Smooth muscle cell (in vitro differentiated cells): Measurements from ENCODE around the gene KLF7. TPM values are rescaled to one million over a fixed set of nuclear protein-coding genes. Genes with fewer than 3 reads are reported as not detected.

Experiments used
- DNase-seq: peaks from one replicate; lab custom pipeline; 2025; ENCODE audit not compliant: unreplicated experiment; lab: John Stamatoyannopoulos, UW
- H2AFZ ChIP-seq: fragments of 200-600 bp; sonication (generic); 2 replicates; pipeline ENCODE4 v1.6.0; 2016; ENCODE audit warnings: antibody characterized with exemption, low read depth, mild to moderate bottlenecking
- H3F3A ChIP-seq: fragments of 200-600 bp; sonication (generic); 2 replicates; pipeline ENCODE4 v1.6.0; 2017; ENCODE audit warnings: antibody characterized with exemption, low read depth
- H3K27ac ChIP-seq: fragments of 200-600 bp; sonication (generic); 2 replicates; pipeline ENCODE4 v1.5.1; 2016; ENCODE audit warnings: low read depth, mild to moderate bottlenecking
- H3K27me3 ChIP-seq: fragments of 200-600 bp; sonication (generic); 2 replicates; pipeline ENCODE4 v1.6.1; 2016; ENCODE audit warnings: low read depth, mild to moderate bottlenecking
- H3K36me3 ChIP-seq: fragments of 200-600 bp; sonication (generic); 2 replicates; pipeline ENCODE4 v1.5.1; 2016; ENCODE audit warnings: low read depth
- H3K4me1 ChIP-seq: fragments of 200-600 bp; sonication (generic); 2 replicates; pipeline ENCODE4 v1.5.1; 2016; ENCODE audit warnings: low read depth
- H3K4me2 ChIP-seq: fragments of 200-600 bp; sonication (generic); 2 replicates; pipeline ENCODE4 v1.6.0; 2016; ENCODE audit warnings: mild to moderate bottlenecking
- H3K4me3 ChIP-seq: fragments of 200-600 bp; sonication (generic); 2 replicates; pipeline ENCODE4 v1.5.1; 2016; ENCODE audit warnings: mild to moderate bottlenecking
- H3K79me2 ChIP-seq: fragments of 200-600 bp; sonication (generic); 2 replicates; pipeline ENCODE4 v1.6.0; 2016; ENCODE audit warnings: low read depth, mild to moderate bottlenecking
- H3K9ac ChIP-seq: fragments of 200-600 bp; sonication (generic); 2 replicates; pipeline ENCODE4 v1.6.0; 2016; ENCODE audit warnings: low read depth
- H3K9me3 ChIP-seq: fragments of 200-600 bp; sonication (generic); replicated peaks from 2 replicates; pipeline ENCODE4 v1.5.1; 2016; ENCODE audit warnings: low read depth
- H4K20me1 ChIP-seq: fragments of 200-600 bp; sonication (generic); 2 replicates; pipeline ENCODE4 v1.6.0; 2016; ENCODE audit warnings: low read depth
- WGBS: methylation state at CpG from one replicate; pipeline ENCODE4 v1.1.7; 2016; ENCODE audit warnings: low lambda C conversion rate; 5-methylcytosine and 5-hydroxymethylcytosine counted together
- polyA plus RNA-seq: library from polyadenylated mRNA; unstranded; fragments of >200 nt; fragmentation: Nextera tagmentation; extraction: Ambion mirVana; gene quantifications from 2 replicates; pipeline ENCODE4 v1.2.1, GENCODE V29; 2016
- total RNA-seq: library from RNA; depleted of rRNA; stranded (reverse); fragments of >200 nt; gene quantifications from 2 replicates; pipeline ENCODE4 v1.2.3, GENCODE V29; 2014
- TF ChIP-seq, protein P1 (sequence below): fragments of 200-600 bp; sonication (generic); IDR thresholded peaks from 2 replicates; pipeline ENCODE4 v1.5.1; 2017; ENCODE audit warnings: borderline replicate concordance, mild to moderate bottlenecking, antibody characterized with exemption; ENCODE audit not compliant: insufficient read depth, poor library complexity, severe bottlenecking

The KLF7 gene
- total and polyA plus RNA-seq, 2 experiments from 2014 or later = 12.7 to 27.6 TPM

DNA sequence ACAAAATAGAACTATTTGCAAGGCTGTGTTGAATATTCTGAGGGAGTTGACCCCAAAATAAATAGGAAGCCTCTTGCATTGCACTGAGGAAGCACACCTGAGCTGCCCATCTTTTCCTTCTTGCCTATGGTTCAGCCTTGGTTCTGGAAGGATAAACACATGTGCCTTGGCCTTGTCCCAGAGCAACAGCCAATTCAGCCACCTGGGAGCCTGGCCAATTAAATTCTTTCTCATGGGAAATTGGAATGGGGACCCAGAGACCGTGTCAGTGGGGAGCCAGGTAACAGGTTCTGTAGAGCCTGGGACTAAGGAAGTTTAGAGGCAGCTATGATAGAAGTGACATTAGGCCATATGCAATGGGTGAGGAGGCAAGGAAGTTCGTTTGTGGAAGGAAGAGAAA lies 99.6 kb downstream of the KLF7 start:
- DNase-seq = no peak
- H3K27me3 ChIP-seq = no peaks in the 10 kb centered on the region
- H3K36me3 ChIP-seq = no peaks in the 10 kb centered on the region
- no peaks in the 10 kb centered on the region for H3K79me2 ChIP-seq
- no peak overlapping the region for H3K27ac ChIP-seq
- H3K4me2 ChIP-seq = no peak overlapping the region
- H2AFZ ChIP-seq = no peak overlapping the region
- H3K9me3 ChIP-seq = no peaks in the 10 kb centered on the region
- WGBS = 97% methylated on average over 2 of the region's 2 CpGs
- H3K9ac ChIP-seq = no peak overlapping the region
- no peaks in the 10 kb centered on the region for H3K4me1 ChIP-seq
- H4K20me1 ChIP-seq = no peaks in the 10 kb centered on the region
- no peak overlapping the region for H3K4me3 ChIP-seq
- peaks cover 5% of the 10 kb centered on the region for H3F3A ChIP-seq
- TF ChIP-seq, protein P1, sequence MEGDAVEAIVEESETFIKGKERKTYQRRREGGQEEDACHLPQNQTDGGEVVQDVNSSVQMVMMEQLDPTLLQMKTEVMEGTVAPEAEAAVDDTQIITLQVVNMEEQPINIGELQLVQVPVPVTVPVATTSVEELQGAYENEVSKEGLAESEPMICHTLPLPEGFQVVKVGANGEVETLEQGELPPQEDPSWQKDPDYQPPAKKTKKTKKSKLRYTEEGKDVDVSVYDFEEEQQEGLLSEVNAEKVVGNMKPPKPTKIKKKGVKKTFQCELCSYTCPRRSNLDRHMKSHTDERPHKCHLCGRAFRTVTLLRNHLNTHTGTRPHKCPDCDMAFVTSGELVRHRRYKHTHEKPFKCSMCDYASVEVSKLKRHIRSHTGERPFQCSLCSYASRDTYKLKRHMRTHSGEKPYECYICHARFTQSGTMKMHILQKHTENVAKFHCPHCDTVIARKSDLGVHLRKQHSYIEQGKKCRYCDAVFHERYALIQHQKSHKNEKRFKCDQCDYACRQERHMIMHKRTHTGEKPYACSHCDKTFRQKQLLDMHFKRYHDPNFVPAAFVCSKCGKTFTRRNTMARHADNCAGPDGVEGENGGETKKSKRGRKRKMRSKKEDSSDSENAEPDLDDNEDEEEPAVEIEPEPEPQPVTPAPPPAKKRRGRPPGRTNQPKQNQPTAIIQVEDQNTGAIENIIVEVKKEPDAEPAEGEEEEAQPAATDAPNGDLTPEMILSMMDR = no peak

DNA sequence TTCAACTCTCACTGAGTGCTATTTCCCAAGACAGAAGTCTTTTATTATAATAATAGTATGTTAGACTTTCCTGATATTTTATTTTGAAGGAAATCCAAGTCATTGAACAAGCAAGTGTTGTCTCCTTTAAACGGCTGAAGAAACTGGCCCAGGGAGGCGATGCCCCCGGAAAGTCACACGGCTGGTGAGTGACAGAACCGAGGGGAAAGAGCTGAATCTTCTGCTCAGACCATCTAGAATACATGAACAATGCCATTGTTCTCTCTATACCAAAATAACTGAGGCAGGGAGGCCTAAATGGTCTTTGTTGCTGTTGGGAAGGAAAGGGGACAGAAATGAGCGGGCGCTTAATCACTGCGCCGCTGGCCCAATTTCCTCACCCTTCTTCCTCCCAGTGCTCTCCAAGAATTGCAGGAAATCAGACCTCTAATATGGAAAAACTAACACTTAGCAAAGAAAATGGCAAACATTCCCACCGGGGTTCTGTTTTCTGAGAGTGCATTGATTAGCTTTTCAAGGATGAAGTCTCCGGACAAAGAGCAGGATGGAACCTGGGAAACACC lies 101.5 kb downstream of the KLF7 start:
- H3K4me1 ChIP-seq = no peaks in the 10 kb centered on the region
- H3K9me3 ChIP-seq = no peaks in the 10 kb centered on the region
- peaks cover 5% of the 10 kb centered on the region for H3F3A ChIP-seq

DNA sequence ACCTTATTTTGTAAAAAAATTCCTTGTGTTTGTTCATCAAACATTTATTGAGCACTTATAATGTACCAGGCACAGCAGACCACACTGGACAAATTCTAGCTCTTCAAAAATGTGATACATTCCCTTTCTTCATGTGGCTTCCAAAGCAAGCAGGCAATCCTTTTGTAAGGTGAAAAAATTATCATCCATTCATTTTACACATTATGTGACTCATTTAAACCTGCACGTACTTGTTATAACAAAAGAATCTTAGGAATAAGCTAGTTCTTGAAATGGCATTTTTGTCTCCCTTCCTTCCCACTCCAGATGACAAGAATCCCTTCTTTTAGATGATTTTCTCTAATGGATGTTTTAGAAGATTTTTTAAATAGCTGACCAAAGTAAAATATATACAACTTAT lies 104.6 kb downstream of the KLF7 start:
- WGBS = 63% methylated on average over 1 of the region's 1 CpG
- Histone ChIP-seq H4K20me1 (no peaks in the 10 kb centered on the region), H3K9me3 (no peaks in the 10 kb centered on the region), H3K4me1 (no peaks in the 10 kb centered on the region), H2AFZ (no peak overlapping the region), H3K36me3 (no peaks in the 10 kb centered on the region), H3K27me3 (no peaks in the 10 kb centered on the region), H3K79me2 (no peaks in the 10 kb centered on the region), H3K27ac (no peak overlapping the region), H3K4me3 (no peak overlapping the region), H3K4me2 (no peak overlapping the region), H3F3A (no peaks in the 10 kb centered on the region), H3K9ac (no peak overlapping the region)
- DNase-seq = no peak
- TF ChIP-seq, protein P1 = no peak

More for the DNA sequence above, 101.5 kb downstream of the KLF7 start:
- no peak overlapping the region for H3K4me2 ChIP-seq
- no peak for DNase-seq
- H3K4me3 ChIP-seq = no peak overlapping the region
- 95% methylated on average over 11 of the region's 11 CpGs for WGBS
- TF ChIP-seq, protein P1 = no peak
- H2AFZ ChIP-seq = no peak overlapping the region
- no peak overlapping the region for H3K27ac ChIP-seq
- H4K20me1 ChIP-seq = no peaks in the 10 kb centered on the region
- no peak overlapping the region for H3K9ac ChIP-seq
- no peaks in the 10 kb centered on the region for H3K79me2 ChIP-seq
- H3K36me3 ChIP-seq = no peaks in the 10 kb centered on the region
- H3K27me3 ChIP-seq = no peaks in the 10 kb centered on the region

DNA sequence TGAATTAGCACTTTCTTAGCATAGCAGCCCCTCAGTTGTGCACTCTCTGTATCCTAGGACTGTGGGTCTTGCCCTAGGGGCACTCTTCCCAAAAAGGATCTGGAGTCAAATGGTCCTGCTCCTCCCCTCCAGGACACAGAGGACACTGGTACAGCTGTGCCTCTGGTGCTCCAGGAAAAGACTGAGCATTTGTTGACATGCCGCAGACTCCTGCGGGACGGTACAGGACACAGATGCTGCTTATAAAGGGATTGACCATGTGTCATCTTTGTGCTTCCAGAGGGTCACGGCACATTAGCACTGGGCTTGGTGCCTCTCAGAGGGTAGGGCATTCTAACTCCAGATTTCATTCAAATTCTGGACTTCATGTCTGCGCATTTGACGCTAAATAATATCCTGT lies 110.5 kb downstream of the KLF7 start:
- no peaks in the 10 kb centered on the region for H3K36me3 ChIP-seq
- H3K79me2 ChIP-seq = no peaks in the 10 kb centered on the region
- TF ChIP-seq, protein P1 = no peak
- H3K27ac ChIP-seq = no peak overlapping the region
- no peaks in the 10 kb centered on the region for H3F3A ChIP-seq
- no peak overlapping the region for H3K4me2 ChIP-seq
- DNase-seq = no peak
- 89% methylated on average over 6 of the region's 6 CpGs for WGBS
- no peak overlapping the region for H3K9ac ChIP-seq
- no peaks in the 10 kb centered on the region for H4K20me1 ChIP-seq
- H3K4me1 ChIP-seq = no peaks in the 10 kb centered on the region
- no peak overlapping the region for H3K4me3 ChIP-seq
- no peak overlapping the region for H2AFZ ChIP-seq
- no peaks in the 10 kb centered on the region for H3K9me3 ChIP-seq
- H3K27me3 ChIP-seq = no peaks in the 10 kb centered on the region
